CD4-positive, alpha-beta T cell treated with Interleukin-6 at 100 ng/mL for 8 hours (primary cell): ENCODE measurements around the gene DUS2.

Source experiments
- DNase-seq: peaks from one replicate; pipeline ENCODE4 v3.0.0-alpha.2; 2020; ENCODE audit warnings: mixed read lengths, low spot score

Gene DUS2

DNA sequence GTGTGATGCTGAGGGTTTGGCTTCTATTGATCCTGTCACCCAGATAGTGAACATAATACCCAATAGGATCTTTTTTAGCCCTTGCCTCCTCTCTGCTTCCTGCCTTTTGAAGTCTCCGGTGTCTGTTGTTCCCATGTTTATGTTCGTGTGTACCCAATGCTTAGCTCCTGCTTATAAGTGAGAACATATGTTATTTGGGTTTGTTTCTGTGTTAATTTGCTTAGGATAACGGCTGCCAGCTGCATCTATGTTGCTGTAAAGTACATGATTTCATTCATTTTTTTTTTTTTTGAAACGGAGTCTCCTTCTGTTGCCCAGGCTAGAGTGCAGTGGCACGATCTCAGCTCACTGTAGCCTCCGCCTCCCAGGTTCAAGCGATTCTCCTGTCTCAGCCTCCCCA lies 23.0 kb downstream of the DUS2 start:
- DNase-seq: no peak

- no peak for DNase-seq
These were observed 24.9 kb downstream of the DUS2 start for GRCh38 chr16:68047987-68048386.

DNA sequence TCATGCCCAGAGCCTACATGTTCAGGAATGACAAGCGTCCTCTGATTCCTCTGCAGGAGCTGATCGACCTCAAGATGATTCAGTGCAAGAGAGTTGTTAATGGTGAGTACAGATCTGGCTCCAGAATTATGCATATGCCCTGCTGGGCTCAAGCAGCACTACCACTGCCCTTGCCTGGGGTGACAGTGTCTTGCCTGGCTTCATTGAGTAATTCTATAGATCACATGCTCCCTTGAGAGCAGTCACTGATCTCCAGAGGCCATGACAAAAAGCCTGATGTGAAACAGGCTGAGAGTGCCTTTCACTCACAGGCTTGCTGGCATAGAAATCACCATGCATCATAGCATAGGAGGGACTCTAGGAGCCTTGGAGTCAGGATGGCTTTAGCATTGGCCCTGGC lies 26.4 kb downstream of the DUS2 start:
- no peak for DNase-seq

DNA sequence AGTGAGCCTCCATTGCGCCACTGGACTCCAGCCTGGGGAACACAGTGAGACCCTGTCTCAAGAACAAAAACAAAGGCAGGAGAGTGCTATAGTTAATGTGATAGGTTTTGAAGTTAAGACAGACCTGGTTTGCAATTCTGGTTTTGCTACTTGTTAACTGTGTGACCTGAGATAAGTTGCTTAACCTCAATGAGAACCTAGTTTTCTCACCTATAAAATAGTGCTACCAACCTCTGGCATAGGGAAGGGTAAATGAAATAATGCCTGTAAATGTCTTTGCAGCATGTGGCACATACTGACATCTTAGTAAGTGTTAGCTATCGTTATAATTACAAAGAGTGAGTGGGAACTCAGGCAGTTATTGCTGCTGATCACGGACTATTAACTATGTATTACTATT lies 32.3 kb downstream of the DUS2 start:
- DNase-seq: no peak

DNA sequence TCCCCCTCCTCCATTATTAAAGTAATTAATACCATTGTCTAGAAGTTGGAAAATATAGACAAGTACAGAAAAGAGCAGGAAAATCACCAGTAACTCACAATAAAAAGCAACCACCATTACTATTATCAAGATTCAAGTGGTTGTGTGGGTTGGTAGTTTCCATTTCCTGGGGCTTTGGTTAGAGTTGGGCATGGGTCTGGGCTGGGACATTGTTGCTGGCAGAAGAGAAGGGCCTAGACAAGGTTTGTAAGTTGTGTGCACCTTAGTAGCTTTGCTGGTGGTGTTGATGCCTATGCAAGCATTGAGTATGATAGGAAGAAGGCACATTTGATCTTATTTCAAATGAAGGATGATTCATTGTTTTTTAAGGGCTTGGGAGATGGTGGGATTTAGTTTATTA lies 36.7 kb downstream of the DUS2 start:
- DNase-seq: no peak

GRCh38 chr16:68061396-68061795 lies 38.3 kb downstream of the DUS2 start:
- DNase-seq: no peak

- DNase-seq: peak; percentile 51
These were observed 39.9 kb downstream of the DUS2 start for GRCh38 chr16:68062910-68063393.

DNA sequence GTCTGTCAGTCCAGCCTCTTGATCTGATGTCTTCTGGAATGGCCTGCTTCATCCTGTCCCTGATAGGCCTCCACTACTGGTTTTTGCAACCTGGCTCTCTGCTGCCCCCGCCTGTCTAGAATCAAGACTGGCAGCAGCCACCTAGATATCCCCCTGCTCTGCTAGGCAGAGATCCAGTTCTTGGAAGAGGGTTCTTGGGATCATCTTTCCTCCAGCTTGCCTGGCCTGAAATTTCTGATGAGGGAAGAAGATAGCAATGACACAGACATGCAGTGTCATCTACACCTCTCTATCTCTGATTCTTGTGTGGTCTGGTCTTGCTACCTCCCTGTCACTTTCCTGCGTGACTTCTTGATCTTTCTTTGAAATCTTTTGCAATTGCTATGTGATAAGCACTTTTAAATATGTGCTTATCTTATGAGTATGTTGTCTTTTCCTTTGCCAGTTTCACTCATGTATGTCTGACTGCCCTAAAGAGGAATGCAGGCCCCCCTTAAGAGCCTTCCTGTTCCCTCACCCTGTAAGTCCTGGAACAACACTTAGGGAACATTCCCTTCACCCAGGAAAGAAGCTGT lies 41.8 kb downstream of the DUS2 start:
- DNase-seq: peak; percentile 73

- no peak for DNase-seq
These were observed 42.7 kb downstream of the DUS2 start for GRCh38 chr16:68065716-68066305.

DNA sequence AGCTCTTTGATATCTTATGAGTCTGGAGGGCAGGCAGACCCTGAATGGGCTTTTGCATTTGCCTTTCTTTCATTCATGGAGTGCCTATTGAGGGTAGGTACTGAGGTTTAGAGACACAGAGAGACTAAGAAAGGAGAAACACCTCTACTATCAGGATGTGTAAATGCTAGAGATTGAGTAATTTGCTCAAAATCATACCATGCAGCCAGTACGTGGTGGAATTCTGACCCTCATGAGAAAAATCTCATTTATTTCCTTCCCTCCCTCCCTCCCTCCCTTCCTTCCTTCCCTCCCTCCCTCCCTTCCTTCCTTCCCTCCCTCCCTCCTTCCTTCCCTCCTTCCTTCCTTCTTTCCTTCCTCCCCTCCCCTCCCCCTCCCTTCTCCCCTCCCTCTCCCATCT lies 43.7 kb downstream of the DUS2 start:
- DNase-seq: no peak

- no peak for DNase-seq
These were observed 45.8 kb downstream of the DUS2 start for GRCh38 chr16:68068926-68069325.

DNA sequence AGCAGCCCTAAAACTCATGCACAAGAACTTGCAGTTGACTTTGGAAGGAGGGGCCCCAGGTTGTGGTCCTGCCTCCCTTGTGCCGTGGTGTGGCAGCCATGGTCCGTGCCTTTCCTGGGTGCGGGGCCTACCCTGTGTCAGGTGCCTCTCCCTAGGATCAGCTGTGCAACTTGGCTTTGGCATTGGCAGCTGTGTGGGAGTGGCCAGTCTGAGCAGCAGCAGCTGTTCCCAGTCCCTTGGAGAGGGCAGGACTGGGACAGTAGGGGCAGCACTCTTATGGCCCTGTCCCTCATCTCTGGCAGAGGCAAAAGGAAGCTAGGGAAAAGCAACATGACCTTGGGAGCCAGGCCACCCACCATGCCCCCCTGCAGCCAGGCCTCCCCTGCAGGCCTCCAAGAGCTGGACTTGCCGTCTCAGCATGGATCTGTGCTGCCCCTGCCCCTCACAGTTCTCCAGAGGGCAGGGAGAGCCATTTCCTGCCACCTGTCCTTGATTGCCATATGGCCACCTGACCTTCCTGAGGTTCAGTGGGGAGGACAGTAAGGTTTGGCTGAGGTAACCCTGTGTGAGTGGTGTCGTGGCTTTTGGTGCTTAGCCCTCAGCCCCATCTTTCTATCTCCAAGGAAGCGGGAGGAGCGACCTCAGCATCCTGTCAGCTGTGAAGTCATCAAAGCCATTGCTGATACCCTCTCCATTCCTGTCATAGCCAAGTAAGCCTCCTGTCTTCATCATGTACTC lies 46.6 kb downstream of the DUS2 start:
- peak; percentile 70 for DNase-seq

GRCh38 chr16:68070249-68070730 lies 47.2 kb downstream of the DUS2 start:
- no peak for DNase-seq

DNA sequence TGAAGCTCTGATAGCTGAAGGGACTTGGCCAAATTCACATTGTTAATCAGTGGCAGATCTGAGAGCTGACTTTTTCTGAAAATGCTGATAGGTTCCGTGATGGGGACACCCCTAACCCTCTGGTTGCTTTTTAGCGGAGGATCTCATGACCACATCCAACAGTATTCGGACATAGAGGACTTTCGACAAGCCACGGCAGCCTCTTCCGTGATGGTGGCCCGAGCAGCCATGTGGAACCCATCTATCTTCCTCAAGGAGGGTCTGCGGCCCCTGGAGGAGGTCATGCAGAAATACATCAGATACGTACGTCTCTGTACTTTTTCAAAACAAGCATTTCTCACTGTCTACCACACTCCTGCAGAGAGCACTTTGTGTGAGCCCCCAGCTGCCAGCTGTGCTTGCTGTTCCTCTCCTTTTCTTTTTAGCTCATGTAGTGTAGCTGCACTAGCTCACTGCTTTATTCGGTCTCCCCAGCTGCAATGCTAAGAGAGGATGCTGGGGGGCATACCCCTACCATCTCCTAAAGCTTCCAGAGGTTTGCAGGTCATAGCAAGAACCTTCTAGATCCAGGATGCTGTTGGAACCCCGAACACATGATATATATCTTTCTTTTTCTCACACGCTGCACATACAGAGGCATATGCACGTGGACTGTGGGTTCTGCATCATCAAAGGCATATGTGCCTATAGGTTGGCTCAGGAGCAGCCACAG lies 47.9 kb downstream of the DUS2 start:
- no peak for DNase-seq

- DNase-seq: no peak
These were observed 48.4 kb downstream of the DUS2 start for GRCh38 chr16:68071518-68071901.

DNA sequence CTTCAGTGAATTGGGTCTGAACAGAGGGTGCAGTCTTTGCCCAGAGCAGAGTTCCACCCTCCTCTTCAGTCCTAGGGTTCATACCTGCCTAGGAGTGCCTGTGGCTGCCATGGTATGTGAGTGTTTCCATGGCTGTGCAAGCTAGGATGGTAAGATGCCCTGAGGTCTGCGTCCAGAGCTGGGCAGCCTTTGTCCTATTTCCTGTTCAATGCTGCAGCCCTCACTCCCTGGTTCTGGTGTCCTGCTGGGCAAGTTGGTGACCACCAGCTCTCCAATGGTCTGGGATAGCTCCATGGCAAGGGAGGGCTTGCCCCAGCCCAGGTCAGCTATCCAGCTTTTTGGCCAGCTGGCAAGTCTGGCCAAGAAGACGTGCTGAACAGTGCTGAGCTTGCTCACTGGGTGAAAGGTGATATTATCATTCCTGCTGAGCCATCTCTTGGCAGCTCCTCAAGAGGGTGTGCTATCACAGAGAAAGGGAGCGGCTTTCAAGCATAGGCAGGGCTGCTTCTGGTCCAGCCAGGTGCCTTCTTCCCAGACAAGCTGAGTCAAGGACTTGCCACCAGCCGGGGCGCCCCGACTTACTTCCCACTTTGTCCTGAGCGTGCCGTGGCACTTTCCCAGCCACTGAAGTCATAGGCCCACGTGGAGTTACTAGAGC lies 49.1 kb downstream of the DUS2 start:
- DNase-seq: no peak

GRCh38 chr16:68073902-68074760 lies 51.0 kb downstream of the DUS2 start:
- DNase-seq: no peak

DNA sequence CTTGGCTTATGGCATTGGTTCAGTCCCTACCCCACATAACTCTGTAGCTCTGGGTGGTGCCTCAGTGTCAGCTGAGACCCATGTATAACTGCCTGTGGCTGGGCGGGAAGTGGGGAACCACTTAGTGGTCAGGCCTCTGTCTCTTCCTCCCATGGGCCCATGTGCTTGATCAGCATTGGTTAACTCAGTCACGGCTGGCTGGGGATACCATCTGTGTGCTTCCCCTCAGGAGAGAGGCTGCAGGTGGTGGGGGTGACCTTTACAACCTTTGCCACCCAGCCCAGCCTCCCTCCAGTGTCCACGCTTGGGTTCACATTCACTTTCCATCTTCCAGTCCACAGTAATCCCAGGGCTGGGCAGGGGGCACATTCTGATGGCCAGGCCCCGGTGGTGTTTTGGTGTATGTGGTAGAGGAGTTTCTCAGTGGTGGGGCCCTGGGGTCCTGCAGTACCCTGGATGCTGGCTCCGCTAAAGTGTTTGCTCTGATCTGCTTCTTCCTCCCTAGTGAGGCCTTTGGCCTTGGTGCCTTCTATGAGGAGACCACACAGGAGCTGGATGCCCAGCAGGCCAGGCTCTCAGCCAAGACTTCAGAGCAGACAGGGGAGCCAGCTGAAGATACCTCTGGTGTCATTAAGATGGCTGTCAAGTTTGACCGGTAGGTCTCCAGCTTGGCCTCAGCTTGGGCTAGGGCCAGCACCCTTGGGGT lies 51.9 kb downstream of the DUS2 start:
- peak; percentile 77 for DNase-seq

GRCh38 chr16:68075980-68076379 lies 52.9 kb downstream of the DUS2 start:
- no peak for DNase-seq

- no peak for DNase-seq
These were observed 53.5 kb downstream of the DUS2 start for GRCh38 chr16:68076560-68076959.
